ENCODE measurements around the gene COMP. TPM values are rescaled to one million over a fixed set of nuclear protein-coding genes. Genes with fewer than 3 reads are reported as not detected.

The COMP gene
- total RNA-seq, 3 donors from 2014 or later (not counting 1 experiment from before 2014, with no cell fraction given): not detected

GRCh38 chr19:18745012-18745735, 45.9 kb downstream of the COMP start:
- no peaks in the 10 kb centered on the region for H3K9me3 ChIP-seq (ENCODE audit: control insufficient read depth, insufficient read depth, low read length)
- H3K4me3 ChIP-seq (ENCODE audit: low read length): no peak overlapping the region
- WGBS (ENCODE audit: insufficient coverage): 96% methylated on average over 25 of the region's 26 CpGs
- Mint-ChIP-seq H3K9me3 (no peaks in the 10 kb centered on the region), H3K36me3 (no peaks in the 10 kb centered on the region), H3K27ac (no peak overlapping the region), H3K4me1 (no peaks in the 10 kb centered on the region), H3K27me3 (ENCODE audit: low read depth in 2 of 2) (no peaks in the 10 kb centered on the region), H3K4me3 (no peak overlapping the region)
- H3K36me3 ChIP-seq (ENCODE audit: control insufficient read depth, insufficient read depth, low read length): peaks cover 4% of the 10 kb centered on the region
- ATAC-seq (no peak), DNase-seq (no peak)
- intact Hi-C loops (cut with micrococcal nuclease): no loop called here
- H3K27ac ChIP-seq (ENCODE audit: low read length): no peak overlapping the region
- H3K27me3 ChIP-seq (ENCODE audit: control insufficient read depth, insufficient read depth, low read length): no peaks in the 10 kb centered on the region
- no peaks in the 10 kb centered on the region for H3K4me1 ChIP-seq (ENCODE audit: control insufficient read depth, insufficient read depth, low read length)
- TF ChIP-seq, protein P1, sequence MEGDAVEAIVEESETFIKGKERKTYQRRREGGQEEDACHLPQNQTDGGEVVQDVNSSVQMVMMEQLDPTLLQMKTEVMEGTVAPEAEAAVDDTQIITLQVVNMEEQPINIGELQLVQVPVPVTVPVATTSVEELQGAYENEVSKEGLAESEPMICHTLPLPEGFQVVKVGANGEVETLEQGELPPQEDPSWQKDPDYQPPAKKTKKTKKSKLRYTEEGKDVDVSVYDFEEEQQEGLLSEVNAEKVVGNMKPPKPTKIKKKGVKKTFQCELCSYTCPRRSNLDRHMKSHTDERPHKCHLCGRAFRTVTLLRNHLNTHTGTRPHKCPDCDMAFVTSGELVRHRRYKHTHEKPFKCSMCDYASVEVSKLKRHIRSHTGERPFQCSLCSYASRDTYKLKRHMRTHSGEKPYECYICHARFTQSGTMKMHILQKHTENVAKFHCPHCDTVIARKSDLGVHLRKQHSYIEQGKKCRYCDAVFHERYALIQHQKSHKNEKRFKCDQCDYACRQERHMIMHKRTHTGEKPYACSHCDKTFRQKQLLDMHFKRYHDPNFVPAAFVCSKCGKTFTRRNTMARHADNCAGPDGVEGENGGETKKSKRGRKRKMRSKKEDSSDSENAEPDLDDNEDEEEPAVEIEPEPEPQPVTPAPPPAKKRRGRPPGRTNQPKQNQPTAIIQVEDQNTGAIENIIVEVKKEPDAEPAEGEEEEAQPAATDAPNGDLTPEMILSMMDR (IDR thresholded peaks at IDR 0.05): no peak

DNA sequence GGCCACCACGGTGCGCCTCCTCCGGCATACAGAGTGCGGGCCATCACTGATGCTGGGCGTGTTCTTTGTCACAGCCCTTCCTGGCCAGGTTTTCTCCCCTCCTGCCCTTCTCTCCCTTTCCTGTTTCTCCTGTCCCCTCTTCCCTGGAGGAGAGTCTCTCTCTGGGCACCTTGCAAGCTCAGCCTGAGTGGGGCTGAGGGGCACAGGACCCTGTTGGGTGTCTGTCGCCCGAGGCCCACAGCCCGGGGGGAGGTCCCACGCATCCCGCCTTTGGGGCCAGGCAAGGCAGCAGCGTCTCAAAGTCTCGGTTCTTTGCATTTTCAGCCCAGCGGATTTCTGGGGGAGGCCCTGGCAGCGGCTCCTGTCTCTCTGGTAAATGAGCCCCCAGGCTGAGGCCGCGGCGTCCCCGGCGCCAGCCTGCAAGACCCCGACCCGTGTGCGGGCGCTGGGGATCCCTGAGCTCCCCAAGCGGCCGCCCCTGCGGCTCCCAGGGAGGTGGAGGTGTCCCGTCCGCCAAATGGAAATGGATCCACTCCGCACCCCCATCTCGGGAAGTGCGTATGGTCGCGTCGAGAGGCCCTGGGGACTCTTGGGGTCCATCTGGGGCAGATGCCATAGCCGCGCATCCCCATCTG, 47.2 kb downstream of the COMP start:
- Histone ChIP-seq H3K4me1 (ENCODE audit: control insufficient read depth, insufficient read depth, low read length) (no peaks in the 10 kb centered on the region), H3K4me3 (ENCODE audit: low read length) (no peak overlapping the region), H3K9me3 (ENCODE audit: control insufficient read depth, insufficient read depth, low read length) (no peaks in the 10 kb centered on the region), H3K27ac (ENCODE audit: low read length) (no peak overlapping the region), H3K36me3 (ENCODE audit: control insufficient read depth, insufficient read depth, low read length) (no peaks in the 10 kb centered on the region), H3K27me3 (ENCODE audit: control insufficient read depth, insufficient read depth, low read length) (no peaks in the 10 kb centered on the region)
- intact Hi-C loops (cut with micrococcal nuclease): no loop called here
- Mint-ChIP-seq H3K9me3 (no peaks in the 10 kb centered on the region), H3K27ac (no peak overlapping the region), H3K36me3 (no peaks in the 10 kb centered on the region), H3K27me3 (ENCODE audit: low read depth in 2 of 2) (no peaks in the 10 kb centered on the region), H3K4me3 (no peak overlapping the region), H3K4me1 (no peaks in the 10 kb centered on the region)
- ATAC-seq (no peak), DNase-seq (no peak)
- TF ChIP-seq, protein P1 (IDR thresholded peaks at IDR 0.05): no peak
- 96% methylated on average over 36 of the region's 36 CpGs for WGBS (ENCODE audit: insufficient coverage)

- Mint-ChIP-seq H3K27ac (no peak overlapping the region), H3K4me3 (no peak overlapping the region), H3K27me3 (ENCODE audit: low read depth in 2 of 2) (no peaks in the 10 kb centered on the region), H3K36me3 (no peaks in the 10 kb centered on the region), H3K4me1 (no peaks in the 10 kb centered on the region), H3K9me3 (no peaks in the 10 kb centered on the region)
- intact Hi-C loops (cut with micrococcal nuclease): no loop called here
- H3K27me3 ChIP-seq (ENCODE audit: control insufficient read depth, insufficient read depth, low read length): no peaks in the 10 kb centered on the region
- H3K36me3 ChIP-seq (ENCODE audit: control insufficient read depth, insufficient read depth, low read length): no peaks in the 10 kb centered on the region
- WGBS (ENCODE audit: insufficient coverage): 93% methylated on average over 38 of the region's 38 CpGs
- no peaks in the 10 kb centered on the region for H3K4me1 ChIP-seq (ENCODE audit: control insufficient read depth, insufficient read depth, low read length)
- no peaks in the 10 kb centered on the region for H3K9me3 ChIP-seq (ENCODE audit: control insufficient read depth, insufficient read depth, low read length)
- no peak for ATAC-seq
- TF ChIP-seq, protein P1 (IDR thresholded peaks at IDR 0.05): no peak
- DNase-seq: no peak
- no peak overlapping the region for H3K4me3 ChIP-seq (ENCODE audit: low read length)
- H3K27ac ChIP-seq (ENCODE audit: low read length): no peak overlapping the region
Observed at GRCh38 chr19:18742838-18743783, 48.0 kb downstream of the COMP start.

Measured in natural killer cell (primary cell).